GM21737 (cell line): ENCODE data around the gene MFAP1.
"Not testable (repeated sequence)": the region's sequence is repeated elsewhere in the genome, so short reads cannot be mapped to it uniquely, and the experiment has no call there.

ENCODE experiments used
- ATAC-seq: cut with Tn5 transposase; IDR thresholded peaks from one replicate; pipeline ENCODE4 v1.9.1; 2021; ENCODE audit warnings: mild to moderate bottlenecking, moderate library complexity; ENCODE audit not compliant: unreplicated experiment

The MFAP1 gene

GRCh38 chr15:43824302-43825246 lies at the start of gene MFAP1:
Gene MFAP1 (minus strand): TSS chr15:43824690. CDS start chr15:43824569, 121 bp downstream.
- peak; percentile 70 for ATAC-seq

GRCh38 chr15:43873651-43874050 lies 49.2 kb upstream of the MFAP1 start:
- ATAC-seq: no peak

- ATAC-seq: no peak
Measured at GRCh38 chr15:43872416-43873020, 48.0 kb upstream of the MFAP1 start.

- ATAC-seq: no peak
Measured at GRCh38 chr15:43871835-43872234, 47.3 kb upstream of the MFAP1 start.

GRCh38 chr15:43868406-43868805 lies 43.9 kb upstream of the MFAP1 start:
- no peak for ATAC-seq

- no peak for ATAC-seq
Measured at GRCh38 chr15:43867096-43867495, 42.6 kb upstream of the MFAP1 start.

- ATAC-seq: not testable (repeated sequence)
Measured at GRCh38 chr15:43866636-43867035, 42.1 kb upstream of the MFAP1 start.

GRCh38 chr15:43859546-43859945 lies 35.1 kb upstream of the MFAP1 start:
- no peak for ATAC-seq

GRCh38 chr15:43854801-43855200 lies 30.3 kb upstream of the MFAP1 start:
- no peak for ATAC-seq

- ATAC-seq: no peak
Measured at GRCh38 chr15:43852607-43853006, 28.1 kb upstream of the MFAP1 start.

GRCh38 chr15:43851251-43851650 lies 26.8 kb upstream of the MFAP1 start:
- ATAC-seq: no peak

- ATAC-seq: no peak
Measured at GRCh38 chr15:43845421-43845820, 20.9 kb upstream of the MFAP1 start.

- not testable (repeated sequence) for ATAC-seq
Measured at GRCh38 chr15:43832485-43832884, 8.0 kb upstream of the MFAP1 start.

GRCh38 chr15:43831519-43832052 lies 7.1 kb upstream of the MFAP1 start:
- ATAC-seq: not testable (repeated sequence)

- not testable (repeated sequence) for ATAC-seq
Measured at GRCh38 chr15:43830691-43831275, 6.3 kb upstream of the MFAP1 start.

- ATAC-seq: not testable (repeated sequence)
Measured at GRCh38 chr15:43829951-43830540, 5.6 kb upstream of the MFAP1 start.

- ATAC-seq: no peak
Measured at GRCh38 chr15:43828061-43828657, 3.7 kb upstream of the MFAP1 start.

- ATAC-seq: peak; percentile 71
Measured at GRCh38 chr15:43826508-43827341, 2.2 kb upstream of the MFAP1 start, which contains the start of gene WDR76. Gene WDR76 (plus strand): TSS chr15:43827002. CDS start chr15:43827033, 31 bp downstream.

- ATAC-seq: no peak
Measured at GRCh38 chr15:43826029-43826507, 1.6 kb upstream of the MFAP1 start.
